ENCODE data around the gene FBXL19.

The FBXL19 gene, protein sequence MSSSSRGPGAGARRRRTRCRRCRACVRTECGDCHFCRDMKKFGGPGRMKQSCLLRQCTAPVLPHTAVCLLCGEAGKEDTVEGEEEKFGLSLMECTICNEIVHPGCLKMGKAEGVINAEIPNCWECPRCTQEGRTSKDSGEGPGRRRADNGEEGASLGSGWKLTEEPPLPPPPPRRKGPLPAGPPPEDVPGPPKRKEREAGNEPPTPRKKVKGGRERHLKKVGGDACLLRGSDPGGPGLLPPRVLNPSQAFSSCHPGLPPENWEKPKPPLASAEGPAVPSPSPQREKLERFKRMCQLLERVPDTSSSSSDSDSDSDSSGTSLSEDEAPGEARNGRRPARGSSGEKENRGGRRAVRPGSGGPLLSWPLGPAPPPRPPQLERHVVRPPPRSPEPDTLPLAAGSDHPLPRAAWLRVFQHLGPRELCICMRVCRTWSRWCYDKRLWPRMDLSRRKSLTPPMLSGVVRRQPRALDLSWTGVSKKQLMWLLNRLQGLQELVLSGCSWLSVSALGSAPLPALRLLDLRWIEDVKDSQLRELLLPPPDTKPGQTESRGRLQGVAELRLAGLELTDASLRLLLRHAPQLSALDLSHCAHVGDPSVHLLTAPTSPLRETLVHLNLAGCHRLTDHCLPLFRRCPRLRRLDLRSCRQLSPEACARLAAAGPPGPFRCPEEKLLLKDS

DNA sequence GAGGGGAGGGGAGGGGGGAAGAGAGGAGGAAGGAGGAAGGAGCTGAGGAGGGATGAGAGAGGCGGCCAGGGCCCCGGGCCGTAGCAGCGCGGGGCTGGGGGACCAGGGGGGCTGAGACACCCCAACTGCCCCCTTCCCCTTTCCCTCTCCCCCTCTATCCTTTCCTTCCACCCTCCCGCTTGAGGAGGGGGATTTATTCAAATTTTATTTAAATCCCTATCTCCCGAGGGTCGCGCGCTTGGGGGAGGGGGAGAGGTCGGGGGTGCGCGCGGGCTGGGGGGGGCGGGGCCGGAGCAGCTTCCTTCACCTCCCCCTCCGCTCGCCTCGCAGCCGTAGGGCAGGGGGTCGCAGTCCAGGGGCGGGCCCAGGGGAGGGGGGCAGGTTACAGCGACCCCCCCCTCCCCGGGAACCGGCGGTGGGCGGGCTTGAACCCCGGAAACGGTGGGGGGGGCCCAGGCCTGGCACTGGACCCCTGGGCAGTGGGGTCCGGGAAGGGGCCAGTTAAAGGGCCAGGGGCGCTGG is at the start of gene FBXL19:
Gene FBXL19, plus strand, starts transcription at position 19 of the 522 bp plus-strand sequence. CDS start 2,183 bp downstream, outside the sequence.
- peak within 1 kb of the TSS; percentile 97 for H3K27ac ChIP-seq
- peaks cover 14% of the 10 kb centered on the region for H3K36me3 ChIP-seq
- H3K4me3 ChIP-seq (ENCODE audit: low read depth, low read length) = peak within 1 kb of the TSS; percentile 91
- DNase-seq = no peak
- H3K27me3 ChIP-seq (ENCODE audit: insufficient read depth, low read depth, severe bottlenecking) = no peaks in the 10 kb centered on the region
- TF ChIP-seq, protein P1, sequence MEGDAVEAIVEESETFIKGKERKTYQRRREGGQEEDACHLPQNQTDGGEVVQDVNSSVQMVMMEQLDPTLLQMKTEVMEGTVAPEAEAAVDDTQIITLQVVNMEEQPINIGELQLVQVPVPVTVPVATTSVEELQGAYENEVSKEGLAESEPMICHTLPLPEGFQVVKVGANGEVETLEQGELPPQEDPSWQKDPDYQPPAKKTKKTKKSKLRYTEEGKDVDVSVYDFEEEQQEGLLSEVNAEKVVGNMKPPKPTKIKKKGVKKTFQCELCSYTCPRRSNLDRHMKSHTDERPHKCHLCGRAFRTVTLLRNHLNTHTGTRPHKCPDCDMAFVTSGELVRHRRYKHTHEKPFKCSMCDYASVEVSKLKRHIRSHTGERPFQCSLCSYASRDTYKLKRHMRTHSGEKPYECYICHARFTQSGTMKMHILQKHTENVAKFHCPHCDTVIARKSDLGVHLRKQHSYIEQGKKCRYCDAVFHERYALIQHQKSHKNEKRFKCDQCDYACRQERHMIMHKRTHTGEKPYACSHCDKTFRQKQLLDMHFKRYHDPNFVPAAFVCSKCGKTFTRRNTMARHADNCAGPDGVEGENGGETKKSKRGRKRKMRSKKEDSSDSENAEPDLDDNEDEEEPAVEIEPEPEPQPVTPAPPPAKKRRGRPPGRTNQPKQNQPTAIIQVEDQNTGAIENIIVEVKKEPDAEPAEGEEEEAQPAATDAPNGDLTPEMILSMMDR (IDR thresholded peaks at IDR 0.05; ENCODE audit: low read depth, low read length) = no peak
- H3K9me3 ChIP-seq (ENCODE audit: severe bottlenecking) = no peaks in the 10 kb centered on the region

DNA sequence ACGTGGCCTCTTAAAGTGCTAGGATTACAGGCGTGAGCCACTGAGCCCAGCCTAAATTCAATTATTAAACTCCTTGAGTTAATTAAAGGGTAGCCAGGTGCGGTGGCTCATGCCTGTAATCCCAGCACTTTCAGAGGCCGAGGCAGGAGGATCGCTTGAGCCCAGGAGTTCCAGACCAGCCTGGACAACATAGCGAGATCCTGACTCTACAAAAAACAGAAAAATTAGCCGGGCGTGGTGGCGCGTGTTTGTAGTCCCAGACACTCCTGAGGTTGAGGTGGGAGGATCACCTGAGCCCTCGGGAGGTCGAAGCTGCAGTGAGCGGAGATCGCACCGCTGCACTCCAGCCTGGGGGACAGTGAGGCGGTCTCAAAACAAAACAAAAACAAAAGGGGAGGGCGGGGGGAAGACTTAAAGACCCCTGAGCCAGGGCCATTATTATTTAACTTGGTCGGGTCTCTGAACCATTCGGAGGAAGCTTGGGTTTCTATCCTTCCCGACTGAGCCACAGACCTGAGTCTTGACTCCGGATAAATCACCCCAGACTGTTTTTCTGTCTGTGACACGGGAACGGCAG is 49.0 kb upstream of the FBXL19 start:
- Histone ChIP-seq H3K9me3 (ENCODE audit: severe bottlenecking) (peaks cover 3% of the 10 kb centered on the region), H3K27ac (peak overlapping the region; percentile 92), H3K4me3 (ENCODE audit: low read depth, low read length) (peak overlapping the region; percentile 94), H3K36me3 (no peaks in the 10 kb centered on the region; the same call in none of the 2 replicates), H3K27me3 (ENCODE audit: insufficient read depth, low read depth, severe bottlenecking) (no peaks in the 10 kb centered on the region)
- DNase-seq = peak; percentile 64
- TF ChIP-seq, protein P1 (IDR thresholded peaks at IDR 0.05; ENCODE audit: low read depth, low read length) = no peak

DNA sequence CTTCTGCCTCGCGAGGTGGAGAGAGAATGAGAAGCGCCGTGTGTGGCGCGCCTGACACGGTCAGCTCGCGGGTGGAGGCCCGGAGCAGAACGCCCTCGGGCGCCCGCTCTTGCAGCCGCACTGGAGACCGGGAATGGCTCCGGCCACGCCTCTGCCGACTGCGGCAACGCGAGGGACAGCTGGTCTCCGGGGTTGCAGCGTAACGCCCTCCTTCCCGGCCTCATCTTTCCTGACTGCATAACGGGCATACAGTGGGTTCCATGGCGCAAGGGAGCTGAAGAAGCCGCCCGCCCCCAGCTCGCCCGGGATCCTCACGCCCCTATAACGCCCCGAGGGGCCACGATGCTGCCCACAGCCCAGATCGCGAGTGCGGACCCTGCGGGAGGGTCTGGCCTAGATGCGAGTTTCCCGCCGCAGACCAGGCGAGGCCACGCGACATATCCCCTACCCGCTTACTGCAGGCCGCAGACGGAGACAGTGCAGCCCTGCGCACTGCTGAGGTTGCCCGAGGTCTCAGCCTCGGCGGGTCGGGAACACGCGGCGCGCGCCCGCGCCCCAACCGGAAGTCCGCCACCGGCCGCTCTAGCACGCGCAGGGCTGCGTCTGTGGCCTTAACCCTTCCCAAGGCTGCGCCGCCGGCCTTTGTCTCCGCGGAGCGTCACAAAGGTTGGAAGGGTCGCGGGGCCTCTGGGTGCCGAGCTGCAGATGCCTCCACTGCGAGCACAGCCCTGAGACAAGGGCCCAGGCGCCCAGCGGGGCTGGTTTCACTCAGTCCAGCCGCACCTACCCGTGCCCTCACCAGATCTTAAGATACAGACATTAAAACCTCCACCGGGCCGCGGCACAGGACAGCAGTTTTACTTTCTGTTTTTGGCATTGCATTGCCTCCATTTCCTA is 48.3 kb upstream of the FBXL19 start:
- Histone ChIP-seq H3K27ac (peak overlapping the region; percentile 92), H3K27me3 (ENCODE audit: insufficient read depth, low read depth, severe bottlenecking) (no peaks in the 10 kb centered on the region), H3K4me3 (ENCODE audit: low read depth, low read length) (peak overlapping the region; percentile 94), H3K9me3 (ENCODE audit: severe bottlenecking) (peaks cover 3% of the 10 kb centered on the region), H3K36me3 (no peaks in the 10 kb centered on the region; the same call in none of the 2 replicates)
- TF ChIP-seq, protein P1 (IDR thresholded peaks at IDR 0.05; ENCODE audit: low read depth, low read length) = no peak
- DNase-seq = peak; percentile 92

DNA sequence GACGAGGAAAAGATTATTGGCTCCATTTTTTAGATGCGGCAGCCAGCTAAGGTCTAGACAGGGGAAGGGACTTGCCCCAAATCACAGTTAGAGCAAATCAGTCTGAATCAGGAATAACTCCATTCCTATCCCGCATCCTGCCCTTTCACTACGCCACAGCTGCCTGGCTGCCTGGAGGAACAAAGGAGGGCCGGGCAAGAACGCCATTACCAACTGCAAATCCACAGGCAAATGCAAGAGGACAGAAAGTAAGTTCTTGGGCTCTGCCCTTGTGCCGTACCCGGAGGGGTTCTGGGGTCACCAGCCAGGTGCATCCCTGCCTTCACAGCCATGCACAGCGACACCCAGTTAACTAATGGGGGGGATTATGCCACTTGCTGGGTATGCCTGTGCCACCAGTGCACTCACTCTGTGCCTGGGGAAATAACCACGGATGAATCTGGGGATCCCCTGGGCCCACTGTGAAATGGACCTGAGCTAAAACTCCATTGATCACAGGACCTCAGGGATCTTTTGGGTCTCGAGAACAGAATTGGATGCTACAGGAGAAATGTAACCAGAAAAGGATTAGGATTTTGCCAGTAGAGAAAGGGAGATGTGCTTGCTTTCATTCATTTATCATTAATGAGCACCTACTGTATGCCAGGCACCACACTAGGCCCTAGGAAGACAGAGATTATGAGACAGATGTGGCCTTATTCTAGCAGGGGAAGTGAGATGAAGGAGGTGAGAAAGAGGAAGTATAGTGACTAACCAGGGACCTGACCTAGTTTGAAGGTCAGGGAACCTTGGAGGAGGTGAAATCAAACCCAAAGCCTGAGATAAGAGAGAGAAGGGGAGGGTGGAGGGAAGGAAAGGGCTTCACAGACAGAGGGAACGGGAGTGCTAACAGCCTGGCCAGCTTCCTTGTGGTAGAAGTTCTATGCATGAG is 47.2 kb upstream of the FBXL19 start:
- no peak for DNase-seq
- TF ChIP-seq, protein P1 (IDR thresholded peaks at IDR 0.05; ENCODE audit: low read depth, low read length) = no peak
- Histone ChIP-seq H3K9me3 (ENCODE audit: severe bottlenecking) (peaks cover 3% of the 10 kb centered on the region), H3K36me3 (no peaks in the 10 kb centered on the region; the same call in none of the 2 replicates), H3K4me3 (ENCODE audit: low read depth, low read length) (peak overlapping the region; percentile 94), H3K27me3 (ENCODE audit: insufficient read depth, low read depth, severe bottlenecking) (no peaks in the 10 kb centered on the region), H3K27ac (peak overlapping the region; percentile 92)

Measured in WERI-Rb-1 (cell line).